AG10803 (cell line): ENCODE data around the gene MYO6.

ENCODE experiments used
- DNase-seq: peaks from one replicate; pipeline ENCODE4 v3.0.0; 2010; ENCODE audit warnings: low read depth
- H3K4me3 ChIP-seq: 2 replicates; pipeline ENCODE4 v1.5.1; 2011; ENCODE audit warnings: mild to moderate bottlenecking, low read length, control low read depth
- CTCF ChIP-seq: conservative IDR thresholded peaks from 2 replicates; pipeline ENCODE4 v1.5.1; 2011; ENCODE audit warnings: mild to moderate bottlenecking, low read length, control low read depth, inconsistent platforms

MYO6 gene

GRCh38 chr6:75755704-75756103 is 6.7 kb downstream of the MYO6 start:
- TF ChIP-seq CTCF: no peak
- no peak overlapping the region for H3K4me3 ChIP-seq
- no peak for DNase-seq

- TF ChIP-seq CTCF: no peak
- no peak overlapping the region for H3K4me3 ChIP-seq
- no peak for DNase-seq
These were observed 8.3 kb downstream of the MYO6 start for GRCh38 chr6:75757295-75757694.

- no peak overlapping the region for H3K4me3 ChIP-seq
- TF ChIP-seq CTCF: no peak
- DNase-seq: no peak
These were observed 9.0 kb downstream of the MYO6 start for GRCh38 chr6:75758061-75758460.

- DNase-seq: no peak
- H3K4me3 ChIP-seq: no peak overlapping the region
- TF ChIP-seq CTCF: no peak
These were observed 10.2 kb downstream of the MYO6 start for GRCh38 chr6:75759207-75759606.

GRCh38 chr6:75760320-75760719 is 11.3 kb downstream of the MYO6 start:
- DNase-seq: no peak
- H3K4me3 ChIP-seq: no peak overlapping the region
- TF ChIP-seq CTCF: no peak

GRCh38 chr6:75761489-75761888 is 12.4 kb downstream of the MYO6 start:
- DNase-seq: no peak
- no peak overlapping the region for H3K4me3 ChIP-seq
- no peak for TF ChIP-seq CTCF

GRCh38 chr6:75762063-75762462 is 13.0 kb downstream of the MYO6 start:
- no peak for DNase-seq
- no peak overlapping the region for H3K4me3 ChIP-seq
- TF ChIP-seq CTCF: no peak
